Measurements from ENCODE around the gene SPACA4. TPM values are rescaled to one million over a fixed set of nuclear protein-coding genes. Genes with fewer than 3 reads are reported as not detected.

The SPACA4 gene
- total and polyA plus RNA-seq, 9 of the 15 experiments (the other 6 are each of a cell fraction or from before 2014, with no cell fraction given) = not detected

DNA sequence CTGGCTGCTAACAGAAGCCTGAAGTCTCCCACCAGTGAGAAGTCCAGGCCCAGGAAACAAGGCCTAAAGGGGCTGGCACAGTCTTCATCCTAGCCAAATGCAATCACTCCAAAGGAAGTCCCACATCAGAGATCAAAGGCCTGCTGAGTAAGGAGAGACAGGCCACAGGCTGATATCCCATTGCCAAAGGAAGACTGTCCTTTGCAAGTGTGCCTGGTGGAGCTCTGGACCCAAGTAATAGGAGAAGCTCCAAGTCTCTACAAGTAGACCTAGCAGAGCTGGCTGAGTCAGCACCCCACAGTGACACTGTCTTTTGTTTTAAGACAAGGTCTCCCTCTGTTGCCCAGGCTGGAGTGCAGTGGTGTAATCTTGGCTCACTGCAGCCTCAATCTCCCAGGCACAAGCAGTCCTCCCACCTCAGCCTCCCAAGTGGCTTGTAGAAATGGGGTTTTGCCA is 26.2 kb downstream of the SPACA4 start:
- intact Hi-C loops (cut with micrococcal nuclease) = no loop called here
- in situ Hi-C loops (cut with MboI) = no loop called here
- ChIA-PET CTCF (ENCODE audit: low intra/inter-chr PET ratio) (no interaction called here), POLR2A (interaction anchor here (0.7 to 2.4 kb wide), 9 partner anchors 8 to 321 kb away, joined by 3 to 18 read pairs (median 3); partner anchors contain the start of genes RPL18 and SPHK2)
- Histone ChIP-seq H3K9ac (ENCODE audit: insufficient read depth in 1 of 2, low read depth in 2 of 2, low read length in 2 of 2) (peak overlapping the region in 1 of 2 experiments; percentile 33; a peak in 2 of 4 replicates), H3K27ac (ENCODE audit: extremely low read depth, low read depth, low read length) (peak overlapping the region; percentile 88; the same call in 2 of the 3 replicates), H3K9me3 (replicated peaks; ENCODE audit: control insufficient read depth, insufficient read depth, low read depth, low read length) (no peaks in the 10 kb centered on the region), H3K36me3 (ENCODE audit: control insufficient read depth, insufficient read depth, low read length) (peaks cover 2% of the 10 kb centered on the region; the same call in 1 of the 3 replicates), H2AFZ (ENCODE audit: low read depth, low read length) (no peak overlapping the region), H3K4me3 (no peak overlapping the region), H3K4me1 (replicated peaks in 1 of 2; ENCODE audit: control insufficient read depth in 2 of 2, insufficient read depth in 2 of 2, low read length in 2 of 2) (peaks cover 33 to 87% of the 10 kb centered on the region in 2 experiments), H3K79me2 (ENCODE audit: control insufficient read depth, insufficient read depth, low read length) (peaks cover 9% of the 10 kb centered on the region; the same call in 2 of the 3 replicates), H3K4me2 (ENCODE audit: insufficient read depth, low read length) (peak overlapping the region; percentile 33; the same call in 1 of the 2 replicates), H4K20me1 (replicated peaks; ENCODE audit: control insufficient read depth, insufficient read depth, low read length) (no peaks in the 10 kb centered on the region), H3K27me3 (ENCODE audit: control insufficient read depth in 2 of 2, insufficient read depth in 2 of 2, low read length in 2 of 2) (no peaks in the 10 kb centered on the region), H3K9me1 (ENCODE audit: control insufficient read depth, insufficient read depth, low read length) (peaks cover 4% of the 10 kb centered on the region)
- DNase-seq (ENCODE audit: extremely low read depth in 1 of 4, low spot score in 3 of 4) = peak in 1 of 4 experiments; percentile 71
- ATAC-seq = no peak
- no peak for FAIRE-seq
- BruUV-seq (replicated peaks) = no TSS peak
- no peak for TF ChIP-seq RBM25 (IDR thresholded peaks at IDR 0.05; ENCODE audit: low read depth, low read length, severe bottlenecking)
- no peak for TF ChIP-seq KLF1 (tag; IDR thresholded peaks at IDR 0.05)
- TF ChIP-seq, protein P1, sequence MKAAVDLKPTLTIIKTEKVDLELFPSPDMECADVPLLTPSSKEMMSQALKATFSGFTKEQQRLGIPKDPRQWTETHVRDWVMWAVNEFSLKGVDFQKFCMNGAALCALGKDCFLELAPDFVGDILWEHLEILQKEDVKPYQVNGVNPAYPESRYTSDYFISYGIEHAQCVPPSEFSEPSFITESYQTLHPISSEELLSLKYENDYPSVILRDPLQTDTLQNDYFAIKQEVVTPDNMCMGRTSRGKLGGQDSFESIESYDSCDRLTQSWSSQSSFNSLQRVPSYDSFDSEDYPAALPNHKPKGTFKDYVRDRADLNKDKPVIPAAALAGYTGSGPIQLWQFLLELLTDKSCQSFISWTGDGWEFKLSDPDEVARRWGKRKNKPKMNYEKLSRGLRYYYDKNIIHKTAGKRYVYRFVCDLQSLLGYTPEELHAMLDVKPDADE (conservative IDR thresholded peaks at IDR 0.05; ENCODE audit: control insufficient read depth, low read depth, low read length) = no peak
- TF ChIP-seq, protein P2, sequence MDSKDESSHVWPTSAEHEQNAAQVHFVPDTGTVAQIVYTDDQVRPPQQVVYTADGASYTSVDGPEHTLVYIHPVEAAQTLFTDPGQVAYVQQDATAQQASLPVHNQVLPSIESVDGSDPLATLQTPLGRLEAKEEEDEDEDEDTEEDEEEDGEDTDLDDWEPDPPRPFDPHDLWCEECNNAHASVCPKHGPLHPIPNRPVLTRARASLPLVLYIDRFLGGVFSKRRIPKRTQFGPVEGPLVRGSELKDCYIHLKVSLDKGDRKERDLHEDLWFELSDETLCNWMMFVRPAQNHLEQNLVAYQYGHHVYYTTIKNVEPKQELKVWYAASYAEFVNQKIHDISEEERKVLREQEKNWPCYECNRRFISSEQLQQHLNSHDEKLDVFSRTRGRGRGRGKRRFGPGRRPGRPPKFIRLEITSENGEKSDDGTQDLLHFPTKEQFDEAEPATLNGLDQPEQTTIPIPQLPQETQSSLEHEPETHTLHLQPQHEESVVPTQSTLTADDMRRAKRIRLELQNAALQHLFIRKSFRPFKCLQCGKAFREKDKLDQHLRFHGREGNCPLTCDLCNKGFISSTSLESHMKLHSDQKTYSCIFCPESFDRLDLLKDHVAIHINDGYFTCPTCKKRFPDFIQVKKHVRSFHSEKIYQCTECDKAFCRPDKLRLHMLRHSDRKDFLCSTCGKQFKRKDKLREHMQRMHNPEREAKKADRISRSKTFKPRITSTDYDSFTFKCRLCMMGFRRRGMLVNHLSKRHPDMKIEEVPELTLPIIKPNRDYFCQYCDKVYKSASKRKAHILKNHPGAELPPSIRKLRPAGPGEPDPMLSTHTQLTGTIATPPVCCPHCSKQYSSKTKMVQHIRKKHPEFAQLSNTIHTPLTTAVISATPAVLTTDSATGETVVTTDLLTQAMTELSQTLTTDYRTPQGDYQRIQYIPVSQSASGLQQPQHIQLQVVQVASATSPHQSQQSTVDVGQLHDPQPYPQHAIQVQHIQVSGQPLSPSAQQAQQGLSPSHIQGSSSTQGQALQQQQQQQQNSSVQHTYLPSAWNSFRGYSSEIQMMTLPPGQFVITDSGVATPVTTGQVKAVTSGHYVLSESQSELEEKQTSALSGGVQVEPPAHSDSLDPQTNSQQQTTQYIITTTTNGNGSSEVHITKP (IDR thresholded peaks at IDR 0.05; ENCODE audit: partially characterized antibody) = peak; percentile 17
- 0 out of 2 replicates have a peak, but pooled peaks have one; percentile 19 for TF ChIP-seq ATF7 (IDR thresholded peaks at IDR 0.05)
- TF ChIP-seq, protein P3, sequence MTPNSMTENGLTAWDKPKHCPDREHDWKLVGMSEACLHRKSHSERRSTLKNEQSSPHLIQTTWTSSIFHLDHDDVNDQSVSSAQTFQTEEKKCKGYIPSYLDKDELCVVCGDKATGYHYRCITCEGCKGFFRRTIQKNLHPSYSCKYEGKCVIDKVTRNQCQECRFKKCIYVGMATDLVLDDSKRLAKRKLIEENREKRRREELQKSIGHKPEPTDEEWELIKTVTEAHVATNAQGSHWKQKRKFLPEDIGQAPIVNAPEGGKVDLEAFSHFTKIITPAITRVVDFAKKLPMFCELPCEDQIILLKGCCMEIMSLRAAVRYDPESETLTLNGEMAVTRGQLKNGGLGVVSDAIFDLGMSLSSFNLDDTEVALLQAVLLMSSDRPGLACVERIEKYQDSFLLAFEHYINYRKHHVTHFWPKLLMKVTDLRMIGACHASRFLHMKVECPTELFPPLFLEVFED (CRISPR knock-in tag; conservative IDR thresholded peaks at IDR 0.05) = no peak
- TF ChIP-seq, protein P4, sequence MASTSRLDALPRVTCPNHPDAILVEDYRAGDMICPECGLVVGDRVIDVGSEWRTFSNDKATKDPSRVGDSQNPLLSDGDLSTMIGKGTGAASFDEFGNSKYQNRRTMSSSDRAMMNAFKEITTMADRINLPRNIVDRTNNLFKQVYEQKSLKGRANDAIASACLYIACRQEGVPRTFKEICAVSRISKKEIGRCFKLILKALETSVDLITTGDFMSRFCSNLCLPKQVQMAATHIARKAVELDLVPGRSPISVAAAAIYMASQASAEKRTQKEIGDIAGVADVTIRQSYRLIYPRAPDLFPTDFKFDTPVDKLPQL (IDR thresholded peaks at IDR 0.05; ENCODE audit: extremely low read depth, insufficient read length) = no peak
- TF ChIP-seq HEY1 (CRISPR knock-in tag; IDR thresholded peaks at IDR 0.05; ENCODE audit: borderline replicate concordance) = no peak
- no peak for TF ChIP-seq CBX2 (IDR thresholded peaks at IDR 0.05; ENCODE audit: insufficient read depth, low read length, poor library complexity, severe bottlenecking)
- no peak for TF ChIP-seq HMG20A (CRISPR knock-in tag; conservative IDR thresholded peaks at IDR 0.05)
- no peak for TF ChIP-seq KAT8 (IDR thresholded peaks at IDR 0.05; ENCODE audit: low read depth)
- TF ChIP-seq IRF2 (CRISPR knock-in tag; IDR thresholded peaks at IDR 0.05) = no peak
- peak; percentile 44; the same call in 1 of the 2 replicates for TF ChIP-seq NFATC3 (IDR thresholded peaks at IDR 0.05)
- TF ChIP-seq, protein P5, sequence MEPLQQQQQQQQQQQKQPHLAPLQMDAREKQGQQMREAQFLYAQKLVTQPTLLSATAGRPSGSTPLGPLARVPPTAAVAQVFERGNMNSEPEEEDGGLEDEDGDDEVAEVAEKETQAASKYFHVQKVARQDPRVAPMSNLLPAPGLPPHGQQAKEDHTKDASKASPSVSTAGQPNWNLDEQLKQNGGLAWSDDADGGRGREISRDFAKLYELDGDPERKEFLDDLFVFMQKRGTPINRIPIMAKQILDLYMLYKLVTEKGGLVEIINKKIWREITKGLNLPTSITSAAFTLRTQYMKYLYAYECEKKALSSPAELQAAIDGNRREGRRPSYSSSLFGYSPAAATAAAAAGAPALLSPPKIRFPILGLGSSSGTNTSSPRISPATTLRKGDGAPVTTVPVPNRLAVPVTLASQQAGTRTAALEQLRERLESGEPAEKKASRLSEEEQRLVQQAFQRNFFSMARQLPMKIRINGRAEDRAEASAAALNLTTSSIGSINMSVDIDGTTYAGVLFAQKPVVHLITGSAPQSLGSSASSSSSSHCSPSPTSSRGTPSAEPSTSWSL (CRISPR knock-in tag; IDR thresholded peaks at IDR 0.05; ENCODE audit: borderline replicate concordance) = no peak
